HG02885 (cell line): ENCODE data around the gene NPR3.
"Not testable (repeated sequence)": the region's sequence is repeated elsewhere in the genome, so short reads cannot be mapped to it uniquely, and the experiment has no call there.

Experiments used
- ATAC-seq: cut with Tn5 transposase; IDR thresholded peaks from one replicate; pipeline ENCODE4 v1.9.1; 2021; ENCODE audit warnings: mild to moderate bottlenecking; ENCODE audit not compliant: unreplicated experiment, poor library complexity

Gene NPR3

DNA sequence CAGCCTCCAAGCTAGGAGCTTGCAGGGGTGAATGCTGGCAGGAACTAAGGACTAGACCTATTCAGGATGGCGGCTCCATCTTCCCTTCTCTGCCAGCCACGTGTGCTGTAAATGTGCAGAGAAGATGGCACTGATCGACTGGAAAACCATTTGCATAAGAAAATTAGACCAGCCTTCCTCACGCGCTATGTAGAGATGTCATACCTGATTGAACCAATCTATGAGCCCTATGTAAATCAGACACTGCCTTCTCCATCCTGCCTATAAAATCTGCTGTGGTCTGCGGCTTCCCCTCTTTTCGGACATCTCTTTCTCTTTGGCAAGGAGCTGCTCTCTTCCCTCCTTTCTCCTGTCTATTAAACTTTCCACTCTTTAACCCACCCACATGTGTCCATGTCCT lies 91.6 kb downstream of the NPR3 start:
- ATAC-seq = no peak

DNA sequence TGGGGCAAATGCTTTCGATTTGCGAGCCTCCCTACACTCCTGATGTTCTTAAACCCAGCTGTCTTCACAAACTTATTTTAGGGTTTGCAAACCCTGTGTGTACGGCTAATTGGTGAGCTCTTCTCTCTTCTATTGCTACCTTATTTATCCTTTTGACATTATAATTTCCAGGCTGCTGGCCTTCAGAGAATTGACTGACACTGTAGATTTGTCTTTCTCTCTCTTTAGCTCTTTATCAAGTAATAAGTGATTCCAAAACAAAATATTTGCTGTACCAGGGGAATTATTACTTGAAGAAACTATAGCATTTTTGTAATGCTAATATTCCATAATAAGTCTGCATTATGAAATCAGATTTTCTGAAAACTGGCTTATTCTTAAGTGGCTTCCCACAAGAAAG lies 92.5 kb downstream of the NPR3 start:
- ATAC-seq = no peak

DNA sequence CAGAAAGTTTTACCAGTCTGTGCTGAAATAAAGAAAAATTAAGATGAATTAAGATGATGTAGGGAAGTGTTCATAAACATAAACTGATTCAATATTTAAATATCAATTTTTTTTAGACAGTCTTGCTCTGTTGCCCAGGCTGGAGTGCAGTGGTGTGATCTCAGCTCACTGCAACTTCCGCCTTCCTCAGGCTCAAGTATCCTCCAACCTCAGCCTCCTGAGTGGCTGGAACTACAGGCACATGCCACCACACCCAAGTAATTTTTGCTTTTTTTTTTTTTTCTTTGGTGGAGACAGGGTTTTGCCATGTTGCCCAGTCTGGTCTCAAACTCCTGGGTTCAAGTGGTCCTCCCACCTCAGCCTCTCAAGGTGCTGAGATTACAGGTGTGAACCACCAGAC lies 94.3 kb downstream of the NPR3 start:
- ATAC-seq = not testable (repeated sequence)

DNA sequence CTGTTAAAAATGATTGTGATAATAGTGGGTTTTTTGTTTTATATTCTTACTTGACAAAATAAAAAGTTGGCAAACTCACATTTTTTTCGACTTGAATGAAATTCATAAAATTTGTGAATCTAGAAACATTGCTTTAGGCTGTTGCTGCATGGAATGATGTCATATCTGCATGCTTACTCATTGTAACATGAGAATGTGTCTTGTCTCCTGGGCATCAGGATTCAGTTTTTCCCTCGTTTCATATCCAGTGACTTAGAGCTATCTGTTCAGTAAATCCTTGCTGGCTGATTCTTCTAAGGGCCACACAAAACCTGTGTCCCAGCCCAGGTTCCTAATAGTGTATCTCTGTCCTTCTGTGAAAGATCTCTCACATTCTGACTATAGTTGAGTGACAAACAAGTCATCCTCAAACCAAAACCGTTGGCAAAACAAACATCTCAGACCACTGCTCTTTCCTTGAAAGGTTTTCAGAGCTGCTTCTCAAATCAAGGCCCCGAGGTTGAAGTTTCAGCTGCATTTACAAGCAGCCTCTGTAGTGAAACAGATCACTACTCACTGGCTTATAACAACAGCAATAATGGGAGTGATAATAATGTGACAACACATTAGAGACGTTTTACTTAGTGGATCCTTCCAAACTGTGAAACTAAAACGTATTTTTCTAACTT lies 95.0 kb downstream of the NPR3 start:
- no peak for ATAC-seq

DNA sequence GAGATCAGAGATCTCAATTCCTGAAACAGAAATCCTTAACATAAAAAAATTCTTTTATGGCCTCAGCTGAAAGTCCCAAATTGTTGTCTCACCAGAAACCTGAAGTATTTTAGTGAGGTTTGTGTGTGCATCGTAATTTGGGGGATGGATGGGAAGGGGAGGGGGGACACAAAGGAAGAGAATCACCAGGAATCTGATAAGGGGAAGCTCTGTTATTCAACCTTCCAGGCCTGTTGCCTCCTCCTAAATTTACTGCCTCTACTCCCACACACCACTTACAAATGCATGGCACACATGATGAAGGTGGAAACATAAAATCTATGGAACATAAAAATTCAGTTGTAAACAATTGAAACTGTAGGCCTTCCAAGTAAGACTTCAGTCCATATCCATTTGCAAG lies 97.7 kb downstream of the NPR3 start:
- no peak for ATAC-seq

DNA sequence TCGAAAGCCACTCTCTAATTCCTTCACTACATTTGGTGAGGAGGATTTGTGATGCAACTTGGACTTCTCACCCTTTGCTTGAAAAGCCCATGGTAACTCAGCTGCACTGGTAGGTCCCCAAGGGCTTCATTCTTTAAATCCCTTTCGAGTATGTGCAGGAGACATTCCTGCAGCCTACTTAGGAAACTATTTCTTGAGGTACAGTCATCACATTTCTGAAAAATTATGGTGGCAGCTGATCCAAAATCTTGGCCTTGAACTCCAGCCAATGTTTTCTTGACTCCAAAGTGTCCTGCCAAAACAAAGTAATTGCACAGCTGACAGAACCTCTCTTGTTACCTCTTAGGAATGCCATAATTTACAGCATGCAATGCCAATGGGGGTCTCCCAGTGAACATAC lies 99.7 kb downstream of the NPR3 start:
- no peak for ATAC-seq

DNA sequence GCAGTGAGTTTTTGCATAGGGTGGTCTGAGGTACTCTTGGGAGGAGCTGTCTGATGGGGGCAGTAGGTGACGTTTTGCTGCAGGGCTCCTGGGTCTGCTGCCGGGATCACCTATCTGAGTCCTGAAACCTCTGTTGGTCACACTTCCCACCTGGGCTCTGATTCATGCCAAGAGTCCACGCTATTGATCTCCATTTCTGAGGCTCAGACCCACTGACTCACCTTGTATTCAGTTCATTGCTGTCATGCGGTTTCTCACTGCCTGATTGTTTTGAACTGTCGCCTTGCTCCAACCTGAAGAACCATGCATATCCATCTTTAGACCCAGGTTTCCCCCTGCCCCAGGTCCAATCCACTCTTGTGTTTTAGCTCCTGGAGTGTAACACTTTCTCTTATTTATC lies 101.3 kb downstream of the NPR3 start:
- ATAC-seq = no peak

DNA sequence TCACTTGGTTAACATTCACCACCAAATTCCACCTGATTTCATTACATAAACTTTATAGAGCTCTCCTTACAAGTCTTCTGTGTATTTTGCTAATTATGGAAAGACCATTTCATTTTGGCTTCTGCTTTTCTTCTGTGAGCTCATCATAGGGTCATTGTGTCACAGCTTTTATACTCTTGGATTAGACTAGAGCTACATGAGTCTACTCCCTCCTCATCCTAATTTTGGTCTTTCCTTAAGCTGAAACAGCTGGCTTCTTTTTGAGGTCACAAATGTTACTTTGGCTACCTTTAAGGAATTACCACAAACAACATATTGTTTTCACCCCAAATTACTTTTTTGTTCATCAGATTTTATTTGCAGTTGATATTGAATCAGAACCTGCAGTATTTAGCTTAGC lies 103.0 kb downstream of the NPR3 start:
- no peak for ATAC-seq

DNA sequence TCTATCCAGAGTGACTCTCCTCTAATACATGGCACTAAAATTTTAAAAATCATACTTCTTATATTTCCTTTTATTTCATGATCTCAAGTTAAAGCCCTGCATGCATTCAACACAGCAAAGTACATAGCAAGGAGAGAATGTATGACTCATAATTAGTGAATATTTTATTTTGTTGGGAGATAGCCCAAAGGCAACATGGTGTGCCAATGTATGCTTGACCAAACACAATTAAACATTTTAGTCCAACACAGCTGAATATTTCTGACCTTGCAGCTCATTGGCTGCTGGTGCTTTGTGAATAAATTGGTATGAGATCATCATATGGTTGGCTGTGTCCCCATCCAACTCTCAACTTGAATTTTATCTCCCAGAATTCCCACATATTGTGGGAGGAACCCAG lies 103.5 kb downstream of the NPR3 start:
- no peak for ATAC-seq

DNA sequence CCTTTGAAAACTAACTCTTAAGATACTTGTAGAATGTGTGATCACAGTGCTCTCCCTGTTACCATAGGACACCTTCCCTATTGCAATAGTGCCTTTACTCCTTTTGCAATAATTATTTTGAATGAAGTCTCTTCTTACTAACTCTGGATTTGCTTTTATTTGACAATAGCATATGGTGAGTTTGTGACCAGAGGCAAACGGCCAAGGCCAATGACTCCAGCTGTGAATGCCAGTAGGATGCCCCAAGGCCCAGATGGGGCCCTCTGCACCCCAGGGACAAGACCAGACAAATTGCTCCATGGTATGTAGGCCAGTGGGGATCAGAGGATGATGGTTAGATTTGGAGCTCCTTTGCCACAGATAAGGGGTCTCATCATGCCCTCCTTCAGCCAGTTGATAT lies 116.9 kb downstream of the NPR3 start:
- ATAC-seq = no peak

DNA sequence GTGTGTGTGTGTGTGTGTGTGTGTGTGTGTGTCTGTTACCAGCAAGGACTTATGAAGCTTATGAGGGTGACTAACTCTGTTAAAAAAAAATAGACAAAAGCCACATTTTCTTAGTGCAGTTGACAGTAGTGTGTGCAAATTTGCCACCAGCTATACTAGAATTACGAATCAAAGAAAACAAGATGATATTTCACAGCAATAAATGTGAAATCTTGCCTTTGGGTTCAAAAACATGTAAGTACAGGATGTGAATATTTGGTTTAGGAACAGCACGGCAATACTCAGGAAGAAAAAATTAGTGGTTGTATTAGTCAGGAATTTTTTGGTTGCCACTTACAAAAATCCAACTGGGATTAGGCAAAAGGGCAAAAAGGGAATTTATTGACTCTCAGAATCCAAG lies 117.4 kb downstream of the NPR3 start:
- ATAC-seq = no peak

DNA sequence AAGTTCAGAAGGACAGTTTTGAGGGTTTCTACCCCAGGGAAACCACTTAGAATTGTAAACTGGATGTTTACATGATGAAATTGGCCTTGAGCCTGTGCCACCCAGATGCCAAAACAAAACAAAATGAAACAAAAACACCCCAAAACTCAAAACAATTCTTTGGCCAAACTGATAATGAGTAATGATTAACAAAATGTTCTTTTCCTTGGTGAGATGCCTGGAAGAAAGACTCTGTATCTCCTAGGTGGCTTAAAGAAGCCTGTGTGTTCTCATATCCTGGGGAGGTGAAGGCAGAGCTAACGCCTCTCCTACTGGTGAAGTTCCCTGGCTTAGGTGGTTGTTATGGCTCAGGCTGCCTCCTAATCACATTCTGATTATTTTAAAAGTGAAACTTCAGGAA lies 120.5 kb downstream of the NPR3 start:
- no peak for ATAC-seq

DNA sequence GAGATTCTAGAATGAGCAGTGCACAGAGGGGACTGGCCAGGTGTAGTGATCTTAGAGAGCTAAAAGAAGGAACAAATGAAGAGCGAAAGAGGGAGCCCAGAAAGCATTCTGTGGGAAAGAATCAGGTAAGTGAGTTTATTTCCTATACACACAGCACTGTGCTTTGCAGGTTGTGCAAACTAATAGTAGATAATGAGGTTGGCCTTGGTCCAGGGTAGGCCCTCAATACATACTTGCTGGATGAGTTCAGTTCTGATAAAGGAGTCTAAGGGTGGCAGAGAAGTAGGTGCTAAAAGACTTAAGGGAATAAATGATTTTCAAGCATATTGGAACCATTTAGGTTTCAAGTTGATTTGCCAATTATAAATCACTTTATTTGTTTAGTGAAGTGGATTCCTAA lies 122.0 kb downstream of the NPR3 start:
- no peak for ATAC-seq

DNA sequence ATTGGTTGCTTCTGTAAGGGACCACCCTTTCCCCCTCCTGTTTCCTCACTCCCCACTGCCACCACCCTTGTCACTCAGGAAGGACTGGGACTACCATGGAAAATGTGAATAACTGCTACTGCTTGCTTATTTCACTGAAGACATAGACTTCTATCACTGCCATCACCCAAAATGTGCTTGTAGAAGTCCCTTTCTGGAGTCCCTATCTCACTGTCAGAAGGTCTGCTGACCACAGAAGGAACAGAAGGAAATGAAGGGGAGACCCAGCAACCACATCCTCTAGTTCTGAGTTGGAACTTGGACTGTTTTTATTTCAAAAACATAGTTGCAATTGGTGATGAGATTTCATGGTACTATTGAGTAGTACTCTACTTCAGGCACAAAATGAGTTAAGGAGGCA lies 122.5 kb downstream of the NPR3 start:
- ATAC-seq = no peak

DNA sequence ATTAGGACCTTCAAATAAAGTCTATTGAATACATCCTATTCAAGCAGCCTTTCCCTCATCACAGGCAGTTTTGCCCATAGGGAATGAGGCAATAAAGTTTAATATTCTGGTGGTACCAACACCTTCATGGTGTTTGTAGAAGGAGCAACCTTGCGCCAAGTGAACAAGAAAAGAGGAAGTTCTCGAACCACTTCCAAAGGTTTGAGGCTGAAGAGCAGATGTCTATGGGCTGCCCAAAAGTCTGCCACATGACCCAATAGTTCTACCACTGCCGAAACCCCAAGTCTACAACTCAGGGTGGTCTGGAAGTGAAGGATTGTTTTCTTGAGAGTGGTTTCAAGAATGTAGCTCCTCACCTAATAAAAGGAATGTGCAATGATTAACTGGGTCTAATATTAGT lies 123.1 kb downstream of the NPR3 start:
- no peak for ATAC-seq

DNA sequence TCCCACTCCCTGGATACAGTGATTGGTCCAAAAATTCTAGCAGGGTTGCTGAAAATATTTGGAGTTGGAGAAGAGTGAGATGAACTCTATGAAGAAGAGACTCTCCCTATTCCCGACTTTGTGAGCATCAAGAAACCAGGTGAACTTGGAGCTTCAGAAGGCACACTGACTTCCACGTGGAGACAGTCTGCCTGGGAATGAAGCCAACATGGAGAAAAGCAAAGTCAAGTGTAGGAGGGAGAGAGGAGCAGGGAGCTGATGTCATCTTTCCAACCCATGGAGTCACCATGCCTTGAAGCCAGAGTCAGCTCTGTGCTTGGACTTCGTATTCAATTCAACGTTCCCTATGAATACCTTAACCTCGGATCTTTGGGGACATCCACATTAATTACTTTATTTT lies 125.1 kb downstream of the NPR3 start:
- ATAC-seq = no peak

DNA sequence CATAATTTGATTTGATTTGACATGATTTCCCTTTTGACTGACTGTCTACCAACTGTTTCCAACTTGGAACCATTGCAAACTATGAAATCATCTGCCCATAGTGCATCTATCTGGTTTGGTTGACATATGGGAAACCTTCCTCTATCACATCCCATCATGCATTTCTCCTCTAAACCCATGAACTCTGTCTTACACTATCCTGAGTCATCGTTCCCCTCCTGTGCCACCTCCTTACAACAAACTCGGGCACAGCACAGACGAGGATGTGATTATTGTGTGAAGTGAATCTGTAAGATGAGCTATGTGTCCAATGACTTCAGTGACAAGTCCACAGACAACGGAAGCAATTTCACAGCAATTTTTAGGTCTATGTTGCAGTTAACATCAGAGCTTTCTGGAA lies 126.1 kb downstream of the NPR3 start:
- ATAC-seq = no peak

DNA sequence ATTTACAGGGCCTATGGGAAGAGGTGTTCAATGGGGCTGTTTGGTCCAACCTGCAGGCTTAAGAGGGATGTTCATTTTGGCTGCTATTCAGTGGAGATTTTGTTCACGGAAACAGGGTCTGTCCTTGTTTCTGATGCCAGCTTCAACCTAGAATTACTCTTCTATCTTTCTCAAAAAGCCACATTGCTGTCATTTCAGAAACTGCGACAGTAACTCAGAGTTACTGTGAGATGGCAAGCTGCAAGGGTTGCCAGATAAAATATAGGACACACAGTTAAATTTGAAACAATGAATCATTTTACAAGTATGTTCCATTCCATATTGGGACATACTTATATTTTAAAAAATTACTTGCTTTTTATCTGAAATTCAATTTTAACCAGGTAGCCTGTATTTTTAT lies 128.0 kb downstream of the NPR3 start:
- no peak for ATAC-seq

DNA sequence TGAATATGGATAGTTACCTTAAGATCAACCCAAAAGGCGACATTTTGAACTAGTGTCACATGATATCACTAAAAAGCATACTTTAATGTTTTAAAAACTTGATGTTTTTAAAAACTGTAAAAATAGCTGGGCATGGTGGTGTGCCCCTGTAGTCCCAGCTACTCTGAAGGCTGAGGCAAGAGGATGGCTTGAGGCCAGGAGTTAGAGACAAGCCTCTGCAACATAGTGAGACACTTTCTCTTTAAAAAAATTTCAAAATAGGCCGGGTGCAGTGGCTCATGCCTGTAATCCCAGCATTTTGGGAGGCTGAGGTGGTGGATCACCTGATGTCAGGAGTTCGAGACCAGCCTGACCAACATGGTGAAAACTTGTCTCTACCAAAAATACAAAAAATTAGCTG lies 129.5 kb downstream of the NPR3 start:
- ATAC-seq = no peak
